GM12892 (cell line): ENCODE measurements around the gene CNTNAP2.

Experiments
- POLR2A ChIP-seq: IDR thresholded peaks from 2 replicates; pipeline ENCODE4 v1.6.1; 2011; ENCODE audit warnings: low read depth, low read length, control low read depth
- POLR2AphosphoS5 ChIP-seq: IDR thresholded peaks from 2 replicates; pipeline ENCODE4 v1.6.1; 2011; ENCODE audit warnings: low read depth, low read length, control low read depth
- TAF1 ChIP-seq: IDR thresholded peaks from 2 replicates; pipeline ENCODE4 v1.6.1; 2011; ENCODE audit warnings: low read depth, mild to moderate bottlenecking, control low read depth, low read length, borderline replicate concordance

- TF ChIP-seq POLR2AphosphoS5 = no peak
- TF ChIP-seq POLR2A = no peak
- no peak for TF ChIP-seq TAF1
Measured at GRCh38 chr7:147429961-147430360, 1313.4 kb downstream of the CNTNAP2 start.
